HepG2 (cell line): Measurements from ENCODE around the gene CIBAR2. TPM values are rescaled to one million over a fixed set of nuclear protein-coding genes. Genes with fewer than 3 reads are reported as not detected.

Experiments used
- ARID4A ChIP-seq: sonication (generic); formaldehyde crosslinking; IDR thresholded peaks from 2 replicates; pipeline ENCODE4 v1.5.0; 2020; ENCODE audit warnings: mild to moderate bottlenecking, missing genetic modification reagents, borderline replicate concordance
- CSRNP1 ChIP-seq: sonication (generic); formaldehyde crosslinking; IDR thresholded peaks from 2 replicates; pipeline ENCODE4 v1.8.1; 2023; ENCODE audit warnings: mild to moderate bottlenecking, missing genetic modification reagents
- ELK4 ChIP-seq: sonication (generic); formaldehyde crosslinking; IDR thresholded peaks from 2 replicates; pipeline ENCODE4 v1.9.0; 2021; ENCODE audit warnings: missing genetic modification reagents, borderline replicate concordance
- MAX ChIP-seq: IDR thresholded peaks from 2 replicates; pipeline ENCODE4 v1.6.1; 2012; ENCODE audit warnings: inconsistent platforms
- SMAD9 ChIP-seq: sonication (generic); formaldehyde crosslinking; IDR thresholded peaks from 2 replicates; pipeline ENCODE4 v1.5.1; 2020; ENCODE audit warnings: mild to moderate bottlenecking, missing genetic modification reagents
- XRCC5 ChIP-seq: fragments of 200-400 bp; formaldehyde crosslinking; optimal IDR thresholded peaks from 2 replicates; pipeline ENCODE3; 2017; ENCODE audit warnings: mild to moderate bottlenecking, low read length
- ZBED4 ChIP-seq: sonication (generic); formaldehyde crosslinking; IDR thresholded peaks from 2 replicates; pipeline ENCODE4 v1.4.0; 2020; ENCODE audit warnings: missing genetic modification reagents, borderline replicate concordance
- ZNF788 ChIP-seq: sonication (generic); formaldehyde crosslinking; IDR thresholded peaks from 2 replicates; pipeline ENCODE4 v1.5.0; 2020; ENCODE audit warnings: mild to moderate bottlenecking, missing genetic modification reagents, borderline replicate concordance
- polyA plus RNA-seq, 8 experiments: library from polyadenylated mRNA; depleted of rRNA in 3 of 8; stranded (reverse) in 7 of 8; unstranded in 1 of 8; fragments of >200 nt; fragmentation: Illumina TruSeq in 4 of 8; extraction: Trizol in 4 of 8; gene quantifications; 2 replicates each; pipeline versions ENCODE4 v1.2.1 to v1.2.3, GENCODE V29; 2011 to 2016; ENCODE audit warnings: low read depth in 4 of 8, missing spikeins in 1 of 8, mixed read lengths in 1 of 8; ENCODE audit not compliant: insufficient read depth in 1 of 8
- total RNA-seq, 5 experiments: library from RNA; depleted of rRNA; stranded (reverse); fragments of >200 nt; fragmentation: Illumina TruSeq; extraction: Trizol; gene quantifications; 2 replicates each; pipeline ENCODE4 v1.2.3, GENCODE V29; 2016; ENCODE audit warnings: low read depth in 1 of 5

CIBAR2 gene
- total and polyA plus RNA-seq, 2 of the 13 experiments (the other 11 are each of a cell fraction or from before 2014, with no cell fraction given) = not detected

- TF ChIP-seq CSRNP1 (peak; percentile 72; the same call in 1 of the 2 replicates), SMAD9 (no peak), ZBED4 (CRISPR knock-in tag) (no peak), XRCC5 (peak; percentile 14), ZNF788 (CRISPR knock-in tag) (no peak), ELK4 (CRISPR knock-in tag) (0 out of 2 replicates have a peak, but pooled peaks have one; percentile 57), ARID4A (CRISPR knock-in tag) (no peak; the same call in none of the 2 replicates), MAX (peak; percentile 94)
Measured at GRCh38 chr16:85055493-85056210, 56.6 kb downstream of the CIBAR2 start (continued).
